Cardiac fibroblast (primary cell): ENCODE results near the gene LRIG1.

Experiments used
- DNase-seq, 2 donors: peaks; one replicate each; pipeline versions ENCODE4 v3.0.0 to v3.0.0-alpha.2; 2010; ENCODE audit warnings: low read depth in 2 of 2
- H3K4me3 ChIP-seq, 2 donors: replicated peaks in 1 of 2; 1 replicate in 1 of 2; 2 replicates in 1 of 2; pipeline ENCODE4 v1.5.1; 2011; ENCODE audit warnings: low read depth in 2 of 2, low read length in 2 of 2, mild to moderate bottlenecking in 2 of 2, moderate library complexity in 1 of 2
- CTCF ChIP-seq: IDR thresholded peaks from one replicate; pipeline ENCODE4 v1.5.1; 2011; ENCODE audit warnings: low read depth, mild to moderate bottlenecking, low read length, inconsistent platforms

The LRIG1 gene

GRCh38 chr3:66404903-66405700, 95.7 kb downstream of the LRIG1 start:
- DNase-seq, result peak in 1 of 2 donors; percentile 11
- H3K4me3 ChIP-seq, result no peak overlapping the region
- no peak for TF ChIP-seq CTCF

GRCh38 chr3:66404197-66404596, 96.6 kb downstream of the LRIG1 start:
- TF ChIP-seq CTCF, result no peak
- no peak overlapping the region for H3K4me3 ChIP-seq
- no peak for DNase-seq

DNA sequence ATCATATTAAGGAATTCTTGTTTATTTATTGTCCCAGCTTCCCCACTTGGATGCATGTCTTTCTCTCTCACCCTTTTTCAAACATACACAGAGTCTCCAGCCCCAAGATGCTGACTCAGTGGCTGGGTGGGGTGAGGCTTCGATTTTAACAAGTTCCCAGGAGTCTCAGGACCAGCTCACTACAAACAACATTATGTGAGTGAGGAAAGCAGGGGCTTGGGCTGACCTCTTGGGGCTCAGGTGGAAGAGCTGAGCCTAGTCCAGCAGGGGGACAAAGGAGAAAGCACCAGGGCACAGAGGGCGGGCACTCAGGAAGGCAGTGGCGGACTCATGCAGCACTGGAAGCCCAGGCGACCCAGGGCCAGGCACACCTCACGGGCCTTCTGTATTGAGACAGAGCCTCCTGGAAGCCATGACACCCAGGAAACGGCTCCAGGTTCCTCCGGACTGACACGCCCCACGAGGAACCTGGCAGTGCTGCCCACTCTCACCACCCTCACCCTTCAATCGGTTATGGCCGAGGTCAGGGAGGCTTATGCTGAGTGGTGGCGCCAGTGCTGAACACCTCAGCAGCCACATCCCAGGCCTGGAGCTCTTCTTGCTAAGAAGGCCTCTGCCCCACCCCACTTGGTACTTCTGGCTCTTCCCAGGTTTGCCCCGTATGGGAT, 97.4 kb downstream of the LRIG1 start:
- no peak for TF ChIP-seq CTCF
- no peak overlapping the region for H3K4me3 ChIP-seq
- peak in 1 of 2 donors; percentile 42 for DNase-seq

DNA sequence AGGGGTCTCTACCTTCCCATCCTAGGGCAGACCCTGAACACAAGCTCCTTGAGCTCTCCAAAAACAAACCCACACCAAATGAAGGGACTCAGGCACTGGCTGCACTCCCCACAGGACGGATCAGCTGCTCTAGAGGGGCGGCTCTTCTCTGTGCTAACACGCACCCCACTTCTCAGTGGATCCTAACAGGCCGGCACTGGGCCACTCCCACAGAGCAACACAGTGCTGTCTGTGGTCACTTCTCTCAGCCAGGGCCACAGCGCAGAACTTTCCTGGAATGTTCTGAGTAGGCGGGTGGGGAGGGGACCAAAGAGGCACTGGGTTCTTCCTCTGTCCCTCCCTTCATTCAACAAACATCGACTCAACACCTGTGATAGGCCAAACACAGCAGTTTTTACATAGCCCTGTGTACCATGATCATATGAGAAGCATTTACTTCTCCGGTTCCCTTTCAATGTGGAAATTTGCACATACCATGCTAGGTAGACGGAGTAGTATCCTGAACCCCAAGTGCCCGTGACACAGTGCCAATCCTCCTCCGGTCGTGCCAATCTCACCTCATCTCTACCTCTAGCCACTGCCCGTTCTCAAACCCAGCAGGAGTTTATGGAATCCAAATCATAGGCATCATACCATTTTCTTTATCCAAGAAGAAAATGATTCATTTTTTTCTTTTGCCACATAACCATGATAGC, 98.1 kb downstream of the LRIG1 start:
- H3K4me3 ChIP-seq, result no peak overlapping the region
- no peak for DNase-seq
- no peak for TF ChIP-seq CTCF

GRCh38 chr3:66401675-66402491, 98.9 kb downstream of the LRIG1 start:
- no peak for TF ChIP-seq CTCF
- DNase-seq, result no peak
- no peak overlapping the region for H3K4me3 ChIP-seq

- no peak for TF ChIP-seq CTCF
- no peak for DNase-seq
- no peak overlapping the region for H3K4me3 ChIP-seq
These were observed 99.7 kb downstream of the LRIG1 start for GRCh38 chr3:66401157-66401550.
